Prostate gland (tissue), 2 donors: ENCODE results near the gene MFSD2A.

Experiments
- CTCF ChIP-seq, 4 experiments: fragments of 200-600 bp in 2 of 4; fragments of 450-650 bp in 2 of 4; sonication (generic) in 2 of 4; IDR thresholded peaks; 1 replicate in 3 of 4; 2 replicates in 1 of 4; pipeline ENCODE4 v1.5.1; 2016 to 2019; ENCODE audit warnings: antibody characterized with exemption in 4 of 4, mild to moderate bottlenecking in 2 of 4, moderate library complexity in 2 of 4
- POLR2A ChIP-seq: fragments of 450-650 bp; IDR thresholded peaks from one replicate; pipeline ENCODE4 v1.6.1; 2016; ENCODE audit warnings: antibody characterized with exemption, mild to moderate bottlenecking
- POLR2AphosphoS5 ChIP-seq: sonication (generic); formaldehyde crosslinking; IDR thresholded peaks from one replicate; pipeline ENCODE4 v1.6.1; 2017; ENCODE audit warnings: antibody characterized with exemption

- TF ChIP-seq CTCF (IDR thresholded peaks at IDR 0.05) = no peak
- TF ChIP-seq POLR2A = no peak
- TF ChIP-seq POLR2AphosphoS5 = no peak
Observed at GRCh38 chr1:40003156-40004093, 48.5 kb downstream of the MFSD2A start.
